Measurements from ENCODE around the gene VAMP1. TPM values are rescaled to one million over a fixed set of nuclear protein-coding genes. Genes with fewer than 3 reads are reported as not detected.

VAMP1 gene
- total and polyA plus RNA-seq, 2 donors: 11.5 to 16.7 TPM

GRCh38 chr12:6416596-6416995, 53.9 kb downstream of the VAMP1 start:
- Histone ChIP-seq H3K36me3 (ENCODE audit: insufficient read depth) (no peaks in the 10 kb centered on the region), H3K4me1 (ENCODE audit: insufficient read depth) (no peaks in the 10 kb centered on the region), H3K4me3 (ENCODE audit: low read depth, low read length) (no peak overlapping the region), H3K27ac (ENCODE audit: low read depth) (no peak overlapping the region)
- 89% methylated on average over 3 of the region's 3 CpGs for WGBS
- no peak for DNase-seq (ENCODE audit: extremely low spot score)

Other genes with a start within 250 kb of the VAMP1 start
- gene PLEKHG6, start 160.0 kb downstream of the VAMP1 start, total RNA-seq: 6.2 TPM
- gene PLEKHG6, start 160.0 kb downstream of the VAMP1 start, polyA plus RNA-seq: 9.6 TPM
- gene TNFRSF1A, start 128.6 kb downstream of the VAMP1 start, total RNA-seq: 56.1 TPM
- gene TNFRSF1A, start 128.6 kb downstream of the VAMP1 start, polyA plus RNA-seq: 223 TPM
- gene SCNN1A, start 95.1 kb downstream of the VAMP1 start, total RNA-seq: 5.7 TPM
- 10.4 TPM for gene SCNN1A, start 95.1 kb downstream of the VAMP1 start, polyA plus RNA-seq
- gene LTBR, start 86.5 kb downstream of the VAMP1 start, total RNA-seq: 29.6 TPM
- gene LTBR, start 86.5 kb downstream of the VAMP1 start, polyA plus RNA-seq: 126 TPM
- gene CD27, start 25.7 kb downstream of the VAMP1 start, total RNA-seq: 0.26 TPM
- gene CD27, start 25.7 kb downstream of the VAMP1 start, polyA plus RNA-seq: 1.7 TPM
- 11.1 TPM for gene TAPBPL, start 18.6 kb downstream of the VAMP1 start, total RNA-seq
- gene TAPBPL, start 18.6 kb downstream of the VAMP1 start, polyA plus RNA-seq: 21.8 TPM
- 77.0 TPM for gene MRPL51, start 22.6 kb upstream of the VAMP1 start, total RNA-seq
- gene MRPL51, start 22.6 kb upstream of the VAMP1 start, polyA plus RNA-seq: 85.6 TPM
- 30.2 TPM for gene NCAPD2, start 23.4 kb upstream of the VAMP1 start, total RNA-seq
- gene NCAPD2, start 23.4 kb upstream of the VAMP1 start, polyA plus RNA-seq: 19.0 TPM
- gene GAPDH, start 63.8 kb upstream of the VAMP1 start, total RNA-seq: 1,141 TPM
- gene GAPDH, start 63.8 kb upstream of the VAMP1 start, polyA plus RNA-seq: 3,231 TPM
- 9.7 TPM for gene IFFO1, start 85.4 kb upstream of the VAMP1 start, total RNA-seq
- 31.4 TPM for gene IFFO1, start 85.4 kb upstream of the VAMP1 start, polyA plus RNA-seq
- gene NOP2, start 97.6 kb upstream of the VAMP1 start, total RNA-seq: 9.0 TPM
- gene NOP2, start 97.6 kb upstream of the VAMP1 start, polyA plus RNA-seq: 18.7 TPM
- 142 TPM for gene CHD4, start 136.7 kb upstream of the VAMP1 start, total RNA-seq
- gene CHD4, start 136.7 kb upstream of the VAMP1 start, polyA plus RNA-seq: 135 TPM
- 1.7 TPM for gene LPAR5, start 165.3 kb upstream of the VAMP1 start, total RNA-seq
- gene LPAR5, start 165.3 kb upstream of the VAMP1 start, polyA plus RNA-seq: 2.2 TPM
- 1.1 TPM for gene ACRBP, start 176.8 kb upstream of the VAMP1 start, total RNA-seq
- gene ACRBP, start 176.8 kb upstream of the VAMP1 start, polyA plus RNA-seq: 1.0 TPM
- gene ING4, start 192.4 kb upstream of the VAMP1 start, total RNA-seq: 66.2 TPM
- gene ING4, start 192.4 kb upstream of the VAMP1 start, polyA plus RNA-seq: 66.4 TPM
- gene ZNF384, start 218.7 kb upstream of the VAMP1 start, total RNA-seq: 19.9 TPM
- gene ZNF384, start 218.7 kb upstream of the VAMP1 start, polyA plus RNA-seq: 49.0 TPM
- gene PIANP, start 230.1 kb upstream of the VAMP1 start, total RNA-seq: 1.1 TPM
- gene PIANP, start 230.1 kb upstream of the VAMP1 start, polyA plus RNA-seq: 11.4 TPM